GM12878 (cell line): ENCODE measurements around the gene ROPN1B. TPM values are rescaled to one million over a fixed set of nuclear protein-coding genes. Genes with fewer than 3 reads are reported as not detected.
"Not testable (repeated sequence)": the region's sequence is repeated elsewhere in the genome, so short reads cannot be mapped to it uniquely, and the experiment has no call there.

Experiments used
- ATAC-seq: fragments of 200-7000 bp; cut with Tn5 transposase; 3 replicates; pipeline ENCODE4 v1.9.1; 2020; ENCODE audit warnings: mild to moderate bottlenecking, moderate library complexity
- BruUV-seq: library from RNA; stranded (reverse); fragments of 400-500 nt; replicated peaks from 2 replicates; lab custom pipeline; 2021; lab: Mats Ljungman, UMichigan
- CTCF ChIA-PET: fragments of 300-600 bp; sonication (Branson Sonifier 250); formaldehyde crosslinking; extraction: SDS; loops from one replicate; lab custom pipeline; 2021; ENCODE audit warnings: inconsistent platforms; lab: Yijun Ruan, JAX
- POLR2A ChIA-PET: fragments of 350-600 bp; formaldehyde crosslinking; extraction: SDS; loops from one replicate; lab custom pipeline; 2021; ENCODE audit warnings: inconsistent platforms; lab: Charles Lee
- RAD21 ChIA-PET: fragments of 300-600 bp; sonication (Branson Sonifier 250); formaldehyde crosslinking; loops from one replicate; lab custom pipeline; 2023; ENCODE audit warnings: antibody characterized with exemption; ENCODE audit not compliant: unreplicated experiment; lab: Charles Lee
- SMC1A ChIA-PET: fragments of 300-600 bp; sonication (Branson Sonifier 250); formaldehyde crosslinking; loops from one replicate; lab custom pipeline; 2023; ENCODE audit not compliant: unreplicated experiment, uncharacterized antibody; lab: Charles Lee
- DNase-seq: peaks from one replicate; pipeline ENCODE4 v3.0.0-alpha.2; 2011; ENCODE audit warnings: low read depth, low spot score
- FAIRE-seq: peaks from 3 replicates; lab custom pipeline; 2011; peaks lifted over from hg19 to GRCh38; lab: Jason Lieb, UNC
- H2AFZ ChIP-seq: 2 replicates; pipeline ENCODE4 v1.6.0; 2011; ENCODE audit warnings: low read depth, low read length, control low read depth; ENCODE audit not compliant: control insufficient read depth
- H3K27ac ChIP-seq: 2 replicates; pipeline ENCODE4 v1.5.1; 2011; ENCODE audit warnings: control low read depth; ENCODE audit not compliant: control insufficient read depth, insufficient read depth
- H3K27me3 ChIP-seq, 2 experiments: replicated peaks in 1 of 2; 2 replicates each; pipeline versions ENCODE4 v1.6.0 to v1.6.1; 2011; ENCODE audit warnings: low read length in 1 of 2; ENCODE audit not compliant: control insufficient read depth in 2 of 2, insufficient read depth in 2 of 2
- H3K36me3 ChIP-seq, 2 experiments: 2 replicates each; pipeline ENCODE4 v1.5.1; 2011; ENCODE audit warnings: low read length in 1 of 2; ENCODE audit not compliant: control insufficient read depth in 2 of 2, insufficient read depth in 2 of 2
- H3K4me1 ChIP-seq: 2 replicates; pipeline ENCODE4 v1.6.1; 2011; ENCODE audit warnings: mild to moderate bottlenecking, low read length, moderate library complexity, mixed read lengths; ENCODE audit not compliant: control insufficient read depth, insufficient read depth
- H3K4me2 ChIP-seq: 2 replicates; pipeline ENCODE4 v1.6.0; 2011; ENCODE audit warnings: control low read depth; ENCODE audit not compliant: control insufficient read depth, insufficient read depth
- H3K4me3 ChIP-seq: fragments of 200-600 bp; sonication (generic); 2 replicates; pipeline ENCODE4 v1.5.1; 2016
- H3K79me2 ChIP-seq: 2 replicates; pipeline ENCODE4 v1.6.0; 2011; ENCODE audit warnings: low read length; ENCODE audit not compliant: control insufficient read depth, insufficient read depth
- H3K9ac ChIP-seq: 2 replicates; pipeline ENCODE4 v1.8.0; 2011; ENCODE audit warnings: low read length, control low read depth, mixed read lengths; ENCODE audit not compliant: control insufficient read depth, insufficient read depth
- H3K9me3 ChIP-seq: replicated peaks from 3 replicates; pipeline ENCODE4 v1.5.1; 2011; ENCODE audit warnings: mild to moderate bottlenecking, low read length; ENCODE audit not compliant: control insufficient read depth, insufficient read depth
- H4K20me1 ChIP-seq: 2 replicates; pipeline ENCODE4 v1.6.0; 2011; ENCODE audit not compliant: control insufficient read depth, insufficient read depth
- RAD21 ChIP-seq: IDR thresholded peaks from 2 replicates; pipeline ENCODE4 v1.6.1; 2011; ENCODE audit warnings: mild to moderate bottlenecking, low read depth, low read length, moderate library complexity; ENCODE audit not compliant: insufficient read depth
- WGBS: methylation state at CpG from one replicate; pipeline ENCODE4 v1.1.6; 2016; ENCODE audit warnings: low lambda C conversion rate; ENCODE audit not compliant: insufficient replicate concordance, insufficient coverage; ENCODE audit errors: missing lambda C conversion rate; 5-methylcytosine and 5-hydroxymethylcytosine counted together
- in situ Hi-C: fragments of 300-500 bp; cut with MboI; formaldehyde crosslinking; loops from 9 replicates; pipeline ENCODE4 v1.14.3; 2018; ENCODE audit warnings: mixed read lengths
- intact Hi-C: fragments of 100-400 bp; cut with micrococcal nuclease; formaldehyde crosslinking; loops from one replicate; pipeline ENCODE4 v1.14.2; 2022; ENCODE audit not compliant: unreplicated experiment
- polyA plus RNA-seq, 11 experiments: library from polyadenylated mRNA; depleted of rRNA in 4 of 11; unstranded in 6 of 11; stranded (reverse) in 5 of 11; fragments of >200 nt; fragmentation: Nextera tagmentation in 4 of 11; fragmentation: Illumina TruSeq in 1 of 11; extraction: Ambion mirVana in 4 of 11; extraction: Trizol in 1 of 11; gene quantifications; 1 replicate in 1 of 11; 2 replicates in 10 of 11; pipeline versions ENCODE4 v1.2.1 to v1.2.3, GENCODE V29; 2011 to 2016; ENCODE audit warnings: inconsistent platforms in 2 of 11, missing spikeins in 2 of 11, low read depth in 1 of 11
- total RNA-seq, 4 experiments: library from RNA; depleted of rRNA in 3 of 4; stranded (reverse); fragments of >200 nt in 3 of 4; fragmentation: Illumina TruSeq in 1 of 4; extraction: Trizol in 1 of 4; gene quantifications; 2 replicates each; pipeline versions ENCODE4 v1.2.1 to v1.2.3, GENCODE V29; 2013 to 2021
- TF ChIP-seq, protein P1 (sequence below), 3 experiments: IDR thresholded peaks in 2 of 3; conservative IDR thresholded peaks in 1 of 3; 2 replicates each; pipeline ENCODE4 v1.5.1; 2011; ENCODE audit warnings: low read depth in 3 of 3, low read length in 3 of 3, mild to moderate bottlenecking in 3 of 3, control low read depth in 2 of 3, moderate library complexity in 2 of 3, inconsistent platforms in 1 of 3, mixed read lengths in 1 of 3; ENCODE audit not compliant: control insufficient read depth in 2 of 3, insufficient read depth in 1 of 3; ENCODE audit errors: extremely low read depth in 1 of 3

Gene ROPN1B
- total and polyA plus RNA-seq, 10 of the 15 experiments (the other 5 are each of a cell fraction or from before 2014, with no cell fraction given) = not detected

DNA sequence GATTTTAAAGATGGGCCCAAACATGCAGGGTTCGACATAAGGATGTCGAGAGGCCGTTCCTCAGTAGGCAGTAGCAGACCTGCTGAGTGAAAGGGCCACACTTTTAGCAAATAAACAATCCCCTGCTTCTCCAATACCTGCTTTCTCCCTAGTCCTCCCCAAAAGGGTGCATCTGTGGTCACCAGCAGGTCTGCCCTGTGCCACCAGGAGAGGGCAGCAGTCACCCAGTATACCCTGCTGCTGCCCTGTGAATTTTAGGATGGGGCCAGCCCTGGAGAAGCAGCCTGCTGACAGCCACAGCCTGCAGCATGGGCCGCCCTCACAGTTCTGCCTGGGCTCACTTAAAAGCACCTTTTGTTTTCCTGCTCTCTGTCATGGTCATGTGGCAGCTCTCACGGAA is 47.3 kb upstream of the ROPN1B start:
- H3K4me2 ChIP-seq, in situ Hi-C loops, H3K4me1 ChIP-seq, DNase-seq, H3K4me3 ChIP-seq, H3K79me2 ChIP-seq, H2AFZ ChIP-seq, H3K9ac ChIP-seq, POLR2A ChIA-PET, BruUV-seq, SMC1A ChIA-PET, FAIRE-seq, intact Hi-C loops, H3K9me3 ChIP-seq, H3K27me3 ChIP-seq, RAD21 ChIA-PET, H3K27ac ChIP-seq, H3K36me3 ChIP-seq, ATAC-seq, H4K20me1 ChIP-seq: not testable (repeated sequence)
- WGBS = 33% methylated on average over 5 of the region's 5 CpGs
- peak; percentile 39; the same call in 1 of the 2 replicates for TF ChIP-seq RAD21
- TF ChIP-seq, protein P1, sequence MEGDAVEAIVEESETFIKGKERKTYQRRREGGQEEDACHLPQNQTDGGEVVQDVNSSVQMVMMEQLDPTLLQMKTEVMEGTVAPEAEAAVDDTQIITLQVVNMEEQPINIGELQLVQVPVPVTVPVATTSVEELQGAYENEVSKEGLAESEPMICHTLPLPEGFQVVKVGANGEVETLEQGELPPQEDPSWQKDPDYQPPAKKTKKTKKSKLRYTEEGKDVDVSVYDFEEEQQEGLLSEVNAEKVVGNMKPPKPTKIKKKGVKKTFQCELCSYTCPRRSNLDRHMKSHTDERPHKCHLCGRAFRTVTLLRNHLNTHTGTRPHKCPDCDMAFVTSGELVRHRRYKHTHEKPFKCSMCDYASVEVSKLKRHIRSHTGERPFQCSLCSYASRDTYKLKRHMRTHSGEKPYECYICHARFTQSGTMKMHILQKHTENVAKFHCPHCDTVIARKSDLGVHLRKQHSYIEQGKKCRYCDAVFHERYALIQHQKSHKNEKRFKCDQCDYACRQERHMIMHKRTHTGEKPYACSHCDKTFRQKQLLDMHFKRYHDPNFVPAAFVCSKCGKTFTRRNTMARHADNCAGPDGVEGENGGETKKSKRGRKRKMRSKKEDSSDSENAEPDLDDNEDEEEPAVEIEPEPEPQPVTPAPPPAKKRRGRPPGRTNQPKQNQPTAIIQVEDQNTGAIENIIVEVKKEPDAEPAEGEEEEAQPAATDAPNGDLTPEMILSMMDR (IDR thresholded peaks at IDR 0.05 in 2 of 3, conservative IDR thresholded peaks at IDR 0.05 in 1 of 3; ENCODE audit: control insufficient read depth in 2 of 3, extremely low read depth in 1 of 3, insufficient read depth in 1 of 3, low read depth in 3 of 3, low read length in 3 of 3) = peak; percentile 21 to 42 (median 37); a peak in 4 of 6 replicates
- CTCF ChIA-PET = interaction anchor here (1.7 kb wide), 1 partner anchor 10 kb away, joined by 4 read pairs; no protein-coding TSS in a partner anchor

DNA sequence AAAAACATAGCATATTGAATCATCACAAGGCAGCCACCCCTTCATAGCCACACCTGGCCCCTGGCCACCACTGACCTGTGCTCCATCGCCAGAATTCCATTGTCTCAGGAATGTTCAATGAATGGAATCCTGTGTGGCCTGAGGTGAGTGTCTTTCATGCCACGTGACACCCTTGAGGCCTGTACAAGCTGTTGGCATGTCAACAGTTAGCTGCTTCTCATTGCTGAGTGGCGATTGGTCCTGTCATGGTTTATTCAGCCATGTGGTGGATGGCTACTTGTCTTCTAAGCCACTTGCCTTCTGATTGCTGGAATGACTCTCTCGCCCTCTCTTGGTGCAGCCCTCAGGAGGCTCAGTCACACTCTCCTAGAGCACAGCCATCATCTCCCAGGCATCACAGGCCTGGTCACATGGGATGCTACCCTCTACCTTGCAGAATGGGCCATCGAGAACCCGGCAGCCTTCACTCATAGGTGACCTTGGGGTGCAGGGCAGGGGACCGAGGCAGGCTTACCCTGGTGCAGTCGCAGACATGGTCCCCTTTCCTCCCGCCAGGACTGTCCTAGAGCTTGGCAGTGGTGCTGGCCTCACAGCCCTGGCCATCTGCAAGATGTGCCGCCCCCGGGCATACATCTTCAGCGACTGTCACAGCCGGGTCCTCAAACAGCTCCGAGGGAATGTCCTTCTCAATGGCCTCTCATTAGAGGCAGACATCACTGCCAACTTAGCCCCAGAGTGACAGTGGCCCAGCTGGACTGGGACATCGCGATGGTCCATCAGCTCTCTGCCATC is 45.5 kb upstream of the ROPN1B start:
- 79% methylated on average over 16 of the region's 16 CpGs for WGBS
- H3K36me3 ChIP-seq, FAIRE-seq, H3K27ac ChIP-seq, H3K27me3 ChIP-seq, SMC1A ChIA-PET, H3K9ac ChIP-seq, H3K9me3 ChIP-seq, intact Hi-C loops, BruUV-seq, H3K79me2 ChIP-seq, H3K4me3 ChIP-seq, POLR2A ChIA-PET, RAD21 ChIA-PET, H2AFZ ChIP-seq, DNase-seq, H3K4me1 ChIP-seq, H4K20me1 ChIP-seq, CTCF ChIA-PET, H3K4me2 ChIP-seq, ATAC-seq, in situ Hi-C loops: not testable (repeated sequence)

DNA sequence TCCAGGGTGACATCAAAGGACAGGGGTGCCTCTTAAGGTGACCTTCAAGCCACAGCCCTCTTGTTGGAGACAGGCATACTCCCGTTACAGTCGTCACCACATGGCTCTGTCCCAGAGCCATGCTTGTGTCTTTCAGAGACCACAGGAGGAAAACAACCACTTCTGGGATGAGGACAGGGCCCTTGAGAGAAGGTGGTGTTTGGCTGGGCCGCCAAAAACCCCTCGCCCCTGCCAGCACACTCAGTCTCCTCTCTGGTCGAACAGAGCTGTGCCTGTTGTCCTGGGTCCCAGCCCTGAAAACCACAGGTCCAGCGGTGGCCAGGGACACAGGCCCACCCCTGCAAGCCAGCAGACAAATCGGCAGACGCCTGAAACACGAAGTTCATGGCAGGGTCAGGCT is 44.7 kb upstream of the ROPN1B start:
- intact Hi-C loops, H3K9ac ChIP-seq, H3K4me1 ChIP-seq, SMC1A ChIA-PET, H3K27me3 ChIP-seq, H3K27ac ChIP-seq, RAD21 ChIA-PET, H3K9me3 ChIP-seq, in situ Hi-C loops, CTCF ChIA-PET, H3K4me2 ChIP-seq, BruUV-seq, H3K79me2 ChIP-seq, H3K36me3 ChIP-seq, FAIRE-seq, DNase-seq, H4K20me1 ChIP-seq, H3K4me3 ChIP-seq, POLR2A ChIA-PET, ATAC-seq, H2AFZ ChIP-seq: not testable (repeated sequence)
- 66% methylated on average over 9 of the region's 9 CpGs for WGBS
